Activated CD8-positive, alpha-beta memory T cell treated with anti-CD3 and anti-CD28 coated beads for 24 hours (primary cell): ENCODE measurements around the gene AFF2.

ENCODE experiments used
- DNase-seq: peaks from one replicate; pipeline ENCODE4 v3.0.0-alpha.2; 2020

The AFF2 gene

DNA sequence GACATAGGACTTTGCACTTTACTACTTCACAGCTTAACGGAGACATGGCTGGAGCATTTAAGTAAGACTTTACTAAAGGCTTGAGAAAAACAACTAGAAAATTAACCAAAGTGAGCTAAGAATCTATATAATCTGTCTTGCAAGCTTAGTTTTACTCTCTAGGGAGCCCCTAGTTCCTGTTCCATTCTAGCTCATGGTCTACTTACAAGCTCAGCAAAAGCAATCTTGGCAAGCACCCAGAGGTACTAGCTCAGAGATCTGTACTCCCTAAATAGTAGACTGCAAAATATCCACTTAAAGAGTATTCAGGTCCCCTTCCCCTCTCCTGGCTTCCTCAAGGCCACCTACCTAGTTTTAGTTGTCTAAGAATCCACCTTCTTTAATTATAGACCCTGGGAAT, 535.7 kb downstream of the AFF2 start:
- no peak for DNase-seq

DNA sequence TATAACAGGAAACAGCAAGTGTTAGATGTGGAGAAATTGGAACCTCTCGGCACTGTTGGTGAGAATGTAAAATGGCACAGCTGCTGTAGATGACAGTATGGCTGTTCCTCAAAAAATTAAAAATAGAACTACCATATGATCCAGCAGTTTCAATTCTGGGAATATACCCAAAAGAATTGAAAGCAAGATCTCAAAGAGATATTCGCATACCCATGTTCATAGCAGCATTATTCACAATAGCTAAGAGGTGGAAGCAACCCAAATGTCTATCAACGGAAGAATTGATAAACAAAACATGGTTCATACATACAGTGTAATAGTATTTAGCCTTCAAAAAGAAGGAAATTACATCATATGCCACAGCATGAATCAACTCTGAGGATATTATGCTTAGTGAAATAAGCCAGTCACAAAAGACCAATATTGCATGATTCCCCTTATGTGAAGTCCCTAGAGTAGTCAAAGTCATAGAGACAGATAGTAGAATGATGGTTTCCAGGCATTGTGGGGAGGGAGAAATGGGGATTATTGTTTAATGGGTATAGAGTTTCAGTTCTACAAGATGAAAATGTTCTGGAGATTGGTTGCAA, 537.0 kb downstream of the AFF2 start:
- no peak for DNase-seq

GRCh38 chrX:149039057-149039456, 538.6 kb downstream of the AFF2 start:
- no peak for DNase-seq

GRCh38 chrX:149040873-149041535, 540.6 kb downstream of the AFF2 start:
- no peak for DNase-seq

DNA sequence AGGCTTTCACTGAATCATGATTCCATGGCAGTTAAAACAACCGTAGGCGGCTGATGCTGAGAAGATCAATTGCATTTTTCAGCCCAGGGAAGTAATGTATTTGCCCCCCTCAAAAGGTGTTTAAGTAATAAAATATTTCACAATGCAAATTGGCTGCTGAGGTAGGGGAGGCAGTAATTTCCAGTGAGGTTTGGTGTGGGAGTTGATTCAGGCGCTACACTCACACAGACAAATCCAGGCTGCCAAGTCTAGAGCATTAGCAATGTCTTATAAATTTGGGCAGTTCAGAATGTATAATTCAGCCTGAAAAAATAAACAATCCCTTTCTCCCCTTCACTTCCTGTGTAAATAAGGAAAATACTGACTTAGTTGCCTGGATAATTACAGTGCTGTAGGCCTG, 543.0 kb downstream of the AFF2 start:
- DNase-seq = no peak

- no peak for DNase-seq
Measured at GRCh38 chrX:149044471-149044870, 544.1 kb downstream of the AFF2 start.

GRCh38 chrX:149045645-149046210, 545.3 kb downstream of the AFF2 start:
- no peak for DNase-seq
